ENCODE results near the gene ZNF182.

GRCh38 chrX:47933946-47934345, 69.8 kb downstream of the ZNF182 start:
- TF ChIP-seq EP300 (IDR thresholded peaks at IDR 0.05; ENCODE audit: low read length) (no peak), ZNF24 (IDR thresholded peaks at IDR 0.05) (no peak), TRIM28 (IDR thresholded peaks at IDR 0.05) (no peak), ZFX (CRISPR knock-in tag; IDR thresholded peaks at IDR 0.05) (no peak), ZNF3 (CRISPR knock-in tag; IDR thresholded peaks at IDR 0.05) (no peak), YY1 (IDR thresholded peaks at IDR 0.05; ENCODE audit: borderline replicate concordance in 1 of 3, control insufficient read depth in 1 of 3, extremely low read depth in 1 of 3, insufficient read depth in 3 of 3, insufficient read length in 1 of 3, insufficient replicate concordance in 2 of 3, low read depth in 1 of 3, low read length in 2 of 3) (no peak), FOSL1 (tag; conservative IDR thresholded peaks at IDR 0.05) (no peak), SRSF1 (IDR thresholded peaks at IDR 0.05; ENCODE audit: low read depth, low read length) (no peak), HNRNPK (IDR thresholded peaks at IDR 0.05; ENCODE audit: low read depth, low read length, poor library complexity, severe bottlenecking) (no peak), POLR2A (conservative IDR thresholded peaks at IDR 0.05) (no peak), POLR2AphosphoS5 (IDR thresholded peaks at IDR 0.05; ENCODE audit: control insufficient read depth, insufficient read depth, low read depth, low read length) (no peak), NFRKB (IDR thresholded peaks at IDR 0.05; ENCODE audit: low read depth) (no peak)
- TF ChIP-seq, protein P1, sequence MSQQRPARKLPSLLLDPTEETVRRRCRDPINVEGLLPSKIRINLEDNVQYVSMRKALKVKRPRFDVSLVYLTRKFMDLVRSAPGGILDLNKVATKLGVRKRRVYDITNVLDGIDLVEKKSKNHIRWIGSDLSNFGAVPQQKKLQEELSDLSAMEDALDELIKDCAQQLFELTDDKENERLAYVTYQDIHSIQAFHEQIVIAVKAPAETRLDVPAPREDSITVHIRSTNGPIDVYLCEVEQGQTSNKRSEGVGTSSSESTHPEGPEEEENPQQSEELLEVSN (IDR thresholded peaks at IDR 0.05; ENCODE audit: borderline replicate concordance in 1 of 2, extremely low read depth in 1 of 2, insufficient read depth in 1 of 2, insufficient read length in 1 of 2, low read depth in 1 of 2, low read length in 1 of 2, poor library complexity in 1 of 2, severe bottlenecking in 1 of 2): no peak
- TF ChIP-seq, protein P2, sequence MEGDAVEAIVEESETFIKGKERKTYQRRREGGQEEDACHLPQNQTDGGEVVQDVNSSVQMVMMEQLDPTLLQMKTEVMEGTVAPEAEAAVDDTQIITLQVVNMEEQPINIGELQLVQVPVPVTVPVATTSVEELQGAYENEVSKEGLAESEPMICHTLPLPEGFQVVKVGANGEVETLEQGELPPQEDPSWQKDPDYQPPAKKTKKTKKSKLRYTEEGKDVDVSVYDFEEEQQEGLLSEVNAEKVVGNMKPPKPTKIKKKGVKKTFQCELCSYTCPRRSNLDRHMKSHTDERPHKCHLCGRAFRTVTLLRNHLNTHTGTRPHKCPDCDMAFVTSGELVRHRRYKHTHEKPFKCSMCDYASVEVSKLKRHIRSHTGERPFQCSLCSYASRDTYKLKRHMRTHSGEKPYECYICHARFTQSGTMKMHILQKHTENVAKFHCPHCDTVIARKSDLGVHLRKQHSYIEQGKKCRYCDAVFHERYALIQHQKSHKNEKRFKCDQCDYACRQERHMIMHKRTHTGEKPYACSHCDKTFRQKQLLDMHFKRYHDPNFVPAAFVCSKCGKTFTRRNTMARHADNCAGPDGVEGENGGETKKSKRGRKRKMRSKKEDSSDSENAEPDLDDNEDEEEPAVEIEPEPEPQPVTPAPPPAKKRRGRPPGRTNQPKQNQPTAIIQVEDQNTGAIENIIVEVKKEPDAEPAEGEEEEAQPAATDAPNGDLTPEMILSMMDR (IDR thresholded peaks at IDR 0.05 in 2 of 3, conservative IDR thresholded peaks at IDR 0.05 in 1 of 3; ENCODE audit: insufficient read depth in 2 of 3, low read depth in 1 of 3, low read length in 3 of 3): no peak

Data from K562 (cell line).